ENCODE data around the gene CANX.

The CANX gene

GRCh38 chr5:179699616-179700237 lies 960 bp downstream of the CANX start:
- H3K4me3 ChIP-seq (ENCODE audit: low read depth in 1 of 2, low read length in 2 of 2), result peak overlapping the region; percentile 89 to 97
- peak overlapping the region; percentile 90 to 99 for H3K9ac ChIP-seq (ENCODE audit: low read depth in 1 of 2, low read length in 2 of 2)
- H3K9me3 ChIP-seq (ENCODE audit: control insufficient read depth in 1 of 2, low read length in 2 of 2), result no peaks in the 10 kb centered on the region
- peaks cover 15 to 19% of the 10 kb centered on the region in 2 donors for H3K4me1 ChIP-seq (ENCODE audit: control insufficient read depth in 1 of 2, insufficient read depth in 2 of 2, low read length in 2 of 2)
- peak overlapping the region; percentile 96 for H3K27ac ChIP-seq (ENCODE audit: low read depth, low read length)
- H3K36me3 ChIP-seq (ENCODE audit: control insufficient read depth in 1 of 2, insufficient read depth in 2 of 2, low read length in 2 of 2), result peaks cover 0 to 11% of the 10 kb centered on the region in 2 donors
- H3K27me3 ChIP-seq (ENCODE audit: control insufficient read depth in 1 of 2, insufficient read depth in 2 of 2, low read length in 2 of 2), result no peaks in the 10 kb centered on the region

- Histone ChIP-seq H3K4me3 (ENCODE audit: low read depth in 1 of 2, low read length in 2 of 2) (peak overlapping the region; percentile 89 to 97), H3K27me3 (ENCODE audit: control insufficient read depth in 1 of 2, insufficient read depth in 2 of 2, low read length in 2 of 2) (no peaks in the 10 kb centered on the region), H3K4me1 (ENCODE audit: control insufficient read depth in 1 of 2, insufficient read depth in 2 of 2, low read length in 2 of 2) (peaks cover 15 to 21% of the 10 kb centered on the region in 2 donors), H3K36me3 (ENCODE audit: control insufficient read depth in 1 of 2, insufficient read depth in 2 of 2, low read length in 2 of 2) (peaks cover 0 to 15% of the 10 kb centered on the region in 2 donors), H3K9ac (ENCODE audit: low read depth in 1 of 2, low read length in 2 of 2) (peak overlapping the region; percentile 63 to 99), H3K9me3 (ENCODE audit: control insufficient read depth in 1 of 2, low read length in 2 of 2) (no peaks in the 10 kb centered on the region), H3K27ac (ENCODE audit: low read depth, low read length) (no peak overlapping the region)
Measured at GRCh38 chr5:179700401-179700918, 1.7 kb downstream of the CANX start.

GRCh38 chr5:179716286-179716685 lies 17.5 kb downstream of the CANX start:
- Histone ChIP-seq H3K27ac (ENCODE audit: low read depth, low read length) (no peak overlapping the region), H3K27me3 (ENCODE audit: control insufficient read depth in 1 of 2, insufficient read depth in 2 of 2, low read length in 2 of 2) (no peaks in the 10 kb centered on the region), H3K4me3 (ENCODE audit: low read depth in 1 of 2, low read length in 2 of 2) (no peak overlapping the region), H3K9ac (ENCODE audit: low read depth in 1 of 2, low read length in 2 of 2) (no peak overlapping the region), H3K9me3 (ENCODE audit: control insufficient read depth in 1 of 2, low read length in 2 of 2) (no peaks in the 10 kb centered on the region), H3K36me3 (ENCODE audit: control insufficient read depth in 1 of 2, insufficient read depth in 2 of 2, low read length in 2 of 2) (peaks cover 35 to 77% of the 10 kb centered on the region in 2 donors), H3K4me1 (ENCODE audit: control insufficient read depth in 1 of 2, insufficient read depth in 2 of 2, low read length in 2 of 2) (no peaks in the 10 kb centered on the region)

GRCh38 chr5:179720222-179720621 lies 21.5 kb downstream of the CANX start:
- peaks cover 52 to 92% of the 10 kb centered on the region in 2 donors for H3K36me3 ChIP-seq (ENCODE audit: control insufficient read depth in 1 of 2, insufficient read depth in 2 of 2, low read length in 2 of 2)
- H3K9ac ChIP-seq (ENCODE audit: low read depth in 1 of 2, low read length in 2 of 2), result no peak overlapping the region
- no peaks in the 10 kb centered on the region for H3K9me3 ChIP-seq (ENCODE audit: control insufficient read depth in 1 of 2, low read length in 2 of 2)
- H3K4me1 ChIP-seq (ENCODE audit: control insufficient read depth in 1 of 2, insufficient read depth in 2 of 2, low read length in 2 of 2), result no peaks in the 10 kb centered on the region
- no peak overlapping the region for H3K4me3 ChIP-seq (ENCODE audit: low read depth in 1 of 2, low read length in 2 of 2)
- no peak overlapping the region for H3K27ac ChIP-seq (ENCODE audit: low read depth, low read length)
- no peaks in the 10 kb centered on the region for H3K27me3 ChIP-seq (ENCODE audit: control insufficient read depth in 1 of 2, insufficient read depth in 2 of 2, low read length in 2 of 2)

- Histone ChIP-seq H3K9me3 (ENCODE audit: control insufficient read depth in 1 of 2, low read length in 2 of 2) (no peaks in the 10 kb centered on the region), H3K27ac (ENCODE audit: low read depth, low read length) (no peak overlapping the region), H3K4me1 (ENCODE audit: control insufficient read depth in 1 of 2, insufficient read depth in 2 of 2, low read length in 2 of 2) (no peaks in the 10 kb centered on the region), H3K9ac (ENCODE audit: low read depth in 1 of 2, low read length in 2 of 2) (no peak overlapping the region), H3K27me3 (ENCODE audit: control insufficient read depth in 1 of 2, insufficient read depth in 2 of 2, low read length in 2 of 2) (no peaks in the 10 kb centered on the region), H3K4me3 (ENCODE audit: low read depth in 1 of 2, low read length in 2 of 2) (no peak overlapping the region), H3K36me3 (ENCODE audit: control insufficient read depth in 1 of 2, insufficient read depth in 2 of 2, low read length in 2 of 2) (peaks cover 61 to 92% of the 10 kb centered on the region in 2 donors)
Measured at GRCh38 chr5:179724163-179724562, 25.4 kb downstream of the CANX start.

GRCh38 chr5:179727106-179727505 lies 28.3 kb downstream of the CANX start:
- Histone ChIP-seq H3K4me1 (ENCODE audit: control insufficient read depth in 1 of 2, insufficient read depth in 2 of 2, low read length in 2 of 2) (peaks cover 0 to 7% of the 10 kb centered on the region in 2 donors), H3K4me3 (ENCODE audit: low read depth in 1 of 2, low read length in 2 of 2) (no peak overlapping the region), H3K27ac (ENCODE audit: low read depth, low read length) (no peak overlapping the region), H3K27me3 (ENCODE audit: control insufficient read depth in 1 of 2, insufficient read depth in 2 of 2, low read length in 2 of 2) (no peaks in the 10 kb centered on the region), H3K36me3 (ENCODE audit: control insufficient read depth in 1 of 2, insufficient read depth in 2 of 2, low read length in 2 of 2) (peaks cover 66 to 83% of the 10 kb centered on the region in 2 donors), H3K9me3 (ENCODE audit: control insufficient read depth in 1 of 2, low read length in 2 of 2) (no peaks in the 10 kb centered on the region), H3K9ac (ENCODE audit: low read depth in 1 of 2, low read length in 2 of 2) (no peak overlapping the region)

- H3K9me3 ChIP-seq (ENCODE audit: control insufficient read depth in 1 of 2, low read length in 2 of 2), result no peaks in the 10 kb centered on the region
- H3K27me3 ChIP-seq (ENCODE audit: control insufficient read depth in 1 of 2, insufficient read depth in 2 of 2, low read length in 2 of 2), result no peaks in the 10 kb centered on the region
- no peak overlapping the region for H3K4me3 ChIP-seq (ENCODE audit: low read depth in 1 of 2, low read length in 2 of 2)
- H3K36me3 ChIP-seq (ENCODE audit: control insufficient read depth in 1 of 2, insufficient read depth in 2 of 2, low read length in 2 of 2), result peaks cover 47 to 61% of the 10 kb centered on the region in 2 donors
- H3K27ac ChIP-seq (ENCODE audit: low read depth, low read length), result no peak overlapping the region
- H3K4me1 ChIP-seq (ENCODE audit: control insufficient read depth in 1 of 2, insufficient read depth in 2 of 2, low read length in 2 of 2), result peaks cover 6 to 15% of the 10 kb centered on the region in 2 donors
- H3K9ac ChIP-seq (ENCODE audit: low read depth in 1 of 2, low read length in 2 of 2), result no peak overlapping the region
Measured at GRCh38 chr5:179729303-179729702, 30.5 kb downstream of the CANX start.

GRCh38 chr5:179729727-179730126 lies 31.0 kb downstream of the CANX start:
- Histone ChIP-seq H3K36me3 (ENCODE audit: control insufficient read depth in 1 of 2, insufficient read depth in 2 of 2, low read length in 2 of 2) (peaks cover 43 to 56% of the 10 kb centered on the region in 2 donors), H3K9ac (ENCODE audit: low read depth in 1 of 2, low read length in 2 of 2) (no peak overlapping the region), H3K4me1 (ENCODE audit: control insufficient read depth in 1 of 2, insufficient read depth in 2 of 2, low read length in 2 of 2) (peaks cover 10 to 19% of the 10 kb centered on the region in 2 donors), H3K27me3 (ENCODE audit: control insufficient read depth in 1 of 2, insufficient read depth in 2 of 2, low read length in 2 of 2) (no peaks in the 10 kb centered on the region), H3K4me3 (ENCODE audit: low read depth in 1 of 2, low read length in 2 of 2) (no peak overlapping the region), H3K9me3 (ENCODE audit: control insufficient read depth in 1 of 2, low read length in 2 of 2) (no peaks in the 10 kb centered on the region), H3K27ac (ENCODE audit: low read depth, low read length) (no peak overlapping the region)

GRCh38 chr5:179730356-179730755 lies 31.6 kb downstream of the CANX start:
- peaks cover 12 to 20% of the 10 kb centered on the region in 2 donors for H3K4me1 ChIP-seq (ENCODE audit: control insufficient read depth in 1 of 2, insufficient read depth in 2 of 2, low read length in 2 of 2)
- H3K9me3 ChIP-seq (ENCODE audit: control insufficient read depth in 1 of 2, low read length in 2 of 2), result no peaks in the 10 kb centered on the region
- H3K4me3 ChIP-seq (ENCODE audit: low read depth in 1 of 2, low read length in 2 of 2), result no peak overlapping the region
- H3K36me3 ChIP-seq (ENCODE audit: control insufficient read depth in 1 of 2, insufficient read depth in 2 of 2, low read length in 2 of 2), result peaks cover 42 to 52% of the 10 kb centered on the region in 2 donors
- H3K9ac ChIP-seq (ENCODE audit: low read depth in 1 of 2, low read length in 2 of 2), result no peak overlapping the region
- no peaks in the 10 kb centered on the region for H3K27me3 ChIP-seq (ENCODE audit: control insufficient read depth in 1 of 2, insufficient read depth in 2 of 2, low read length in 2 of 2)
- H3K27ac ChIP-seq (ENCODE audit: low read depth, low read length), result no peak overlapping the region

- H3K4me3 ChIP-seq (ENCODE audit: low read depth in 1 of 2, low read length in 2 of 2), result no peak overlapping the region
- no peaks in the 10 kb centered on the region for H3K9me3 ChIP-seq (ENCODE audit: control insufficient read depth in 1 of 2, low read length in 2 of 2)
- H3K27ac ChIP-seq (ENCODE audit: low read depth, low read length), result no peak overlapping the region
- peaks cover 42 to 50% of the 10 kb centered on the region in 2 donors for H3K36me3 ChIP-seq (ENCODE audit: control insufficient read depth in 1 of 2, insufficient read depth in 2 of 2, low read length in 2 of 2)
- H3K27me3 ChIP-seq (ENCODE audit: control insufficient read depth in 1 of 2, insufficient read depth in 2 of 2, low read length in 2 of 2), result no peaks in the 10 kb centered on the region
- no peak overlapping the region for H3K9ac ChIP-seq (ENCODE audit: low read depth in 1 of 2, low read length in 2 of 2)
- peaks cover 12 to 23% of the 10 kb centered on the region in 2 donors for H3K4me1 ChIP-seq (ENCODE audit: control insufficient read depth in 1 of 2, insufficient read depth in 2 of 2, low read length in 2 of 2)
Measured at GRCh38 chr5:179730852-179731251, 32.1 kb downstream of the CANX start.

Data from duodenal mucosa (tissue), 2 donors.